Measurements from ENCODE around the gene SMARCC1. TPM values are rescaled to one million over a fixed set of nuclear protein-coding genes. Genes with fewer than 3 reads are reported as not detected.

Gene SMARCC1
- total RNA-seq, 4 donors from 2014 or later: 38.5 to 54.2 (median 42.9) TPM

DNA sequence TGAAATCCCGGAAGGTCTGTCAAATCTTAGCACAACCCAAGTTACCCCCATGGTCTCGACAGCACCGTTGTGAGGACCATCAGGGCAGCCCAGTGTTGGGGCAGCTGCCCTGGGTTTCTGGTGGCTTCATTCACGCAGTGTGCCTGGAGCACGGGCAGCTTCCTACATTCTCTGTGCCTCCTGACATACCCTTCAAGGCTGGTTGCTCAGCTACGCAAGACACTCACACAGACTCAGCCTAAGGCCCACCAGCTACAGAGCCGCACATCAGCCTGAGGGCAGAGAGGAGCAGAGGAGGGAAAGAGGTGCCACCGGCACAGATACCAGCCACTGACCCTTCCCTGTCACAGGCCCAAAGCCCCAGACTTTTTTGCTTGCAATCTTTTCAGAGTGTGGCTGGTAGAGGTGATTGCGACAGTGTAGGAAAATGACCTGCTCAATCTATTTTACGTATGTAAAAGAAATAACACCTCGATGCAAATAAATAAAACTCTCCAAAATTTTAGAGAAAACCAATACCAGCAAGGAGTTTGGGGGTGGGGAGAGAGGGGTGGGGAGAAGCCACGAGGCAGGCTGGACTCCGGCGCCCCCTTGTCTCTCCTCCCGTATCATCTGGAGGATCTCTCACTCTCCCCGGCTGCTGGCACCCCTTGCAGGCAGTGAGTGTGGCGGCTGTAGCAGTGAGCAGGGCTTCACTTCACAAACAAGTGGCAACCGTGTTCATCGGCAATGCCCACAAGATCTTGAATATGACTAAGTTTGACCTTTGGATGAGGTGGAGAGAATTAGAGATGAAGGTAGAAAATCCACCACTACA lies 215.8 kb downstream of the SMARCC1 start:
- TF ChIP-seq, protein P1, sequence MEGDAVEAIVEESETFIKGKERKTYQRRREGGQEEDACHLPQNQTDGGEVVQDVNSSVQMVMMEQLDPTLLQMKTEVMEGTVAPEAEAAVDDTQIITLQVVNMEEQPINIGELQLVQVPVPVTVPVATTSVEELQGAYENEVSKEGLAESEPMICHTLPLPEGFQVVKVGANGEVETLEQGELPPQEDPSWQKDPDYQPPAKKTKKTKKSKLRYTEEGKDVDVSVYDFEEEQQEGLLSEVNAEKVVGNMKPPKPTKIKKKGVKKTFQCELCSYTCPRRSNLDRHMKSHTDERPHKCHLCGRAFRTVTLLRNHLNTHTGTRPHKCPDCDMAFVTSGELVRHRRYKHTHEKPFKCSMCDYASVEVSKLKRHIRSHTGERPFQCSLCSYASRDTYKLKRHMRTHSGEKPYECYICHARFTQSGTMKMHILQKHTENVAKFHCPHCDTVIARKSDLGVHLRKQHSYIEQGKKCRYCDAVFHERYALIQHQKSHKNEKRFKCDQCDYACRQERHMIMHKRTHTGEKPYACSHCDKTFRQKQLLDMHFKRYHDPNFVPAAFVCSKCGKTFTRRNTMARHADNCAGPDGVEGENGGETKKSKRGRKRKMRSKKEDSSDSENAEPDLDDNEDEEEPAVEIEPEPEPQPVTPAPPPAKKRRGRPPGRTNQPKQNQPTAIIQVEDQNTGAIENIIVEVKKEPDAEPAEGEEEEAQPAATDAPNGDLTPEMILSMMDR (IDR thresholded peaks at IDR 0.05): no peak
- no peak for TF ChIP-seq POLR2A (IDR thresholded peaks at IDR 0.05)
- 79 to 80% methylated on average over 19 of the region's 19 CpGs for WGBS, 2 donors
- no peak overlapping the region for H3K4me3 ChIP-seq (ENCODE audit: low read depth, poor library complexity, severe bottlenecking)
- DNase-seq (ENCODE audit: low spot score in 2 of 2): no peak
- intact Hi-C loops (cut with DNase I; ENCODE audit: low total_unique reads): no loop called here

DNA sequence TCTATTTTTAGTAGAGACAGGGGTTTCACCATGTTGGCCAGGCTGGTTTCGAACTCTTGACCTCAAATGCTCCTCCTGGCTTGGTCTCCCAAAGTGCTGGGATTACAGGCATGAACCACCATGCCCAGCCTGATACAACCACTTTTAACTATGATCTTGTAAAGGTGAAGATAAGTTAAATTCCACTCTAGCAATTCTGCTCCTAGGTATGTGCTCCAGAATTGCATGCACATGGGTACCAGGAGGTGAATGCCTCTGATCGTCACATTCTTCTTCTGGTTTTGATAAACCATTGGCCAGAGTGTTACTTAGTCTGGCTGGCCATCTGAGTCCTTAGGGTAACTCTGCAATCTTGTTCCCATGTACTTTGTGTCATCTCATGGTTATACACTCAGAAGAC lies 225.3 kb downstream of the SMARCC1 start:
- H3K4me3 ChIP-seq (ENCODE audit: low read depth, poor library complexity, severe bottlenecking): no peak overlapping the region
- DNase-seq (ENCODE audit: low spot score in 2 of 2): no peak
- 85 to 90% methylated on average over 2 of the region's 2 CpGs for WGBS, 2 donors
- TF ChIP-seq, protein P1 (IDR thresholded peaks at IDR 0.05): no peak
- TF ChIP-seq POLR2A (IDR thresholded peaks at IDR 0.05): no peak
- intact Hi-C loops (cut with DNase I; ENCODE audit: low total_unique reads): no loop called here

DNA sequence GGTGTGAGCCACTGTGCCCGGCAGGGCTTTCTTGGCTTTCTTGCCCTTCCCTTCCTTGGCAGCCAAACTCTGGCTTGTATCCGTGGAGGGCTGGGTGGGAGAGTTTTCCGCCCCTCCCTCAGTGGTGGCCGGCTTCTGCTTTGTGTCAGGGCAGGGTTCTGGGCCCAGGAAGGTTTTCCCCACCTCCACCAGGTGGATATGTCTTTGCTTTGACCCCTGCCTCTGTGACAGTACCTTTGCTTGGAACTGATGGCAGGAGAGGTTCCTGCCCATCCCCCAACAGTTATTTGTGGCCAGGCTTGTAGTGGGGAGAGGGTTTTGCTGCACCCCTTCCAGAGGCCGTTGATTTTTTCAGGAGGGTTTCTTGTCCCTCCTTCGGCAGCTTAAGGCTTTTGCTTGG lies 227.4 kb downstream of the SMARCC1 start:
- no peak for TF ChIP-seq POLR2A (IDR thresholded peaks at IDR 0.05)
- TF ChIP-seq, protein P1 (IDR thresholded peaks at IDR 0.05): no peak
- H3K4me3 ChIP-seq (ENCODE audit: low read depth, poor library complexity, severe bottlenecking): no peak overlapping the region
- 82 to 84% methylated on average over 6 of the region's 6 CpGs for WGBS, 2 donors
- DNase-seq (ENCODE audit: low spot score in 2 of 2): no peak
- intact Hi-C loops (cut with DNase I; ENCODE audit: low total_unique reads): no loop called here

DNA sequence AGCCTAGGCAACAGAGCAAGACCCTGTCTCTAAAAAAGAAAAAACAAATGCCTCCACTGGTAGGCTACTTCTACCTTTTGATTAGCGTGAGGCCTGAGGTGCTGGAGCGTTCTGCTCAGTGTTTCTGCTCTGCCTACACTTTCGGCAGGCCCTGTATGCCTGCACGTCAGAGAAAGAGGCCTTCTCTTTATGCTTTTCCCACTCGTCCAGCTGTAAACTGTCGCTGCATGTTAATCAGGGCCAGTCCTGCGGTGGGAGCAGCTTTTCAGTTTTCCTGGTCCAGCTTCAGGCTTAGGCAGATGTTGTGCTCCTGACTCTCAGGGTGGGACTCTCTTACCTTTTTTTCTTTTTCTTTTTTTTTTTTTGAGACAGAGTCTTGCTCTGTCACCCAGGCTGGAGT lies 228.3 kb downstream of the SMARCC1 start:
- no peak for TF ChIP-seq POLR2A (IDR thresholded peaks at IDR 0.05)
- TF ChIP-seq, protein P1 (IDR thresholded peaks at IDR 0.05): no peak
- DNase-seq (ENCODE audit: low spot score in 2 of 2): no peak
- intact Hi-C loops (cut with DNase I; ENCODE audit: low total_unique reads): no loop called here
- 83 to 92% methylated on average over 7 of the region's 7 CpGs for WGBS, 2 donors
- no peak overlapping the region for H3K4me3 ChIP-seq (ENCODE audit: low read depth, poor library complexity, severe bottlenecking)

DNA sequence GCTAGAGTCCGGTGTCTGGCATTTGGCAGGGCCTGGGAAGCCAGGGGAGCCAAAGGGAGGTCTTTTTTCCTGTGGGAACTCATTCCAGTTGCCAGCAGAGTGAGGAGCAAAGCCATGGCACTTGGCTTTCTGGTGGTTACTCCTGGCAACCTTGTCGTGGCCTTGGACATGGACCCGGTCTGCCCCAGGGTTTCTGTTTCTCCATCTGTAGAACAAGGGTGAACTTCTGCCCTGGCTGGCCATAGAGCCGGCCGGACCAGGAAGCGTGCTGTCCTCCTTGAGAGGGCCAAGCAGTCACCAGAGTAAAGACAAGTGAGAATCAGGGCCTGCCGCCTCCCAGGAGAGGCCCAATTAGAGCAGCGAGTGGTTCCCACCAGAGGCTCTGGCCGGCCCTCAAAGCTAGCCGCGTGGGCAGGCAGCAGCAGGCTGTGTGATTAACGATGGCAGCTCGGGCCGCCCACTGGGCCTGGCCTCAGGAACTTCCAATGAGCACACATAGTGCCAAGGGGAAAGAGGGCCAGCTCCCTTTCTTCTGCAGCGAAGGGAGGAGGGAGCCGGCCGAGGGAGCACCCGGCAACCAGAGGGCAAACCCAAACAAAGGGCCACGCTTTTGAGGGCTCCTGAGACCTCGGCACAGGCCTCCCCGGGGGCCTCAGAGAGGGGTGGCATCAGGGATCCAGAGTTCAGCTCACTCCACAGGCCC lies 239.1 kb downstream of the SMARCC1 start:
- 31 to 41% methylated on average over 12 to 19 of the region's 21 CpGs for WGBS, 2 donors
- no peak for DNase-seq (ENCODE audit: low spot score in 2 of 2)
- H3K4me3 ChIP-seq (ENCODE audit: low read depth, poor library complexity, severe bottlenecking): no peak overlapping the region
- intact Hi-C loops (cut with DNase I; ENCODE audit: low total_unique reads): no loop called here
- no peak for TF ChIP-seq POLR2A (IDR thresholded peaks at IDR 0.05)
- TF ChIP-seq, protein P1 (IDR thresholded peaks at IDR 0.05): no peak
